K562 (cell line): ENCODE results near the gene RXFP3. TPM values are rescaled to one million over a fixed set of nuclear protein-coding genes. Genes with fewer than 3 reads are reported as not detected.

Experiments
- ATAC-seq: fragments of 200-7000 bp; cut with Tn5 transposase; 3 replicates; pipeline ENCODE4 v1.9.1; 2020; ENCODE audit warnings: moderate library complexity
- BruUV-seq: library from RNA; stranded (reverse); fragments of 400-500 nt; replicated peaks from 2 replicates; lab custom pipeline; 2021; lab: Mats Ljungman, UMichigan
- CTCF ChIA-PET: fragments of 300-600 bp; formaldehyde crosslinking; extraction: SDS; loops from one replicate; lab custom pipeline; 2021; ENCODE audit warnings: low intra/inter-chr PET ratio; lab: Yijun Ruan, JAX
- POLR2A ChIA-PET: fragments of 300-600, 350-650 bp; sonication (Branson Sonifier 250); formaldehyde crosslinking; extraction: SDS; loops from one replicate; lab custom pipeline; 2021; ENCODE audit warnings: antibody characterized with exemption, inconsistent platforms; lab: Yijun Ruan, JAX
- DNase-seq, 4 experiments: peaks; one replicate each; pipeline versions ENCODE4 v3.0.0 to v3.0.0-alpha.2; 2011 to 2018; ENCODE audit warnings: low spot score in 3 of 4, mixed read lengths in 3 of 4; ENCODE audit errors: extremely low read depth in 1 of 4
- FAIRE-seq: peaks from 2 replicates; lab custom pipeline; 2011; peaks lifted over from hg19 to GRCh38; lab: Jason Lieb, UNC
- H2AFZ ChIP-seq: 2 replicates; pipeline ENCODE4 v1.6.0; 2011; ENCODE audit warnings: low read depth, low read length, control low read depth, inconsistent platforms
- H3K27ac ChIP-seq: fragments of 200-600 bp; 3 replicates; pipeline ENCODE4 v1.8.0; 2011; ENCODE audit warnings: low read depth, mild to moderate bottlenecking, control low read depth, inconsistent platforms, low read length, moderate library complexity, mixed read lengths; ENCODE audit errors: extremely low read depth
- H3K27me3 ChIP-seq, 2 experiments: fragments of 300-600 bp in 1 of 2; 2 replicates in 1 of 2; 3 replicates in 1 of 2; pipeline versions ENCODE4 v1.6.0 to v1.8.0; 2011; ENCODE audit warnings: inconsistent platforms in 2 of 2, low read length in 2 of 2, mild to moderate bottlenecking in 1 of 2, mixed read lengths in 1 of 2, moderate library complexity in 1 of 2; ENCODE audit not compliant: control insufficient read depth in 2 of 2, insufficient read depth in 2 of 2
- H3K36me3 ChIP-seq: fragments of 300-600 bp; 3 replicates; pipeline ENCODE4 v1.8.0; 2011; ENCODE audit warnings: mild to moderate bottlenecking, low read length, inconsistent platforms; ENCODE audit not compliant: control insufficient read depth, insufficient read depth
- H3K4me1 ChIP-seq, 2 experiments: fragments of 200-600 bp in 1 of 2; replicated peaks in 1 of 2; 2 replicates in 1 of 2; 3 replicates in 1 of 2; pipeline versions ENCODE4 v1.5.1 to v1.8.0; 2011; ENCODE audit warnings: inconsistent platforms in 2 of 2, low read length in 2 of 2, mild to moderate bottlenecking in 1 of 2, mixed read lengths in 1 of 2, moderate library complexity in 1 of 2; ENCODE audit not compliant: control insufficient read depth in 2 of 2, insufficient read depth in 2 of 2
- H3K4me2 ChIP-seq: 2 replicates; pipeline ENCODE4 v1.6.1; 2011; ENCODE audit warnings: low read length, control low read depth, inconsistent platforms, mixed read lengths; ENCODE audit not compliant: insufficient read depth
- H3K4me3 ChIP-seq: fragments of 200-600 bp; sonication (generic), shearing (Covaris generic); 2 replicates; pipeline ENCODE4 v1.5.1; 2016; ENCODE audit warnings: control low read depth, inconsistent platforms
- H3K79me2 ChIP-seq: fragments of 200-600 bp; 3 replicates; pipeline ENCODE4 v1.8.0; 2011; ENCODE audit warnings: low read length, inconsistent platforms; ENCODE audit not compliant: control insufficient read depth, insufficient read depth
- H3K9ac ChIP-seq, 2 experiments: 2 replicates each; pipeline versions ENCODE4 v1.6.0 to v1.6.1; 2011; ENCODE audit warnings: low read depth in 2 of 2, low read length in 2 of 2, control low read depth in 1 of 2, inconsistent platforms in 1 of 2, mild to moderate bottlenecking in 1 of 2, mixed read lengths in 1 of 2; ENCODE audit not compliant: insufficient read depth in 1 of 2
- H3K9me1 ChIP-seq: one replicate; pipeline ENCODE4 v1.6.0; 2011; ENCODE audit warnings: inconsistent platforms, mild to moderate bottlenecking, low read length, moderate library complexity; ENCODE audit not compliant: control insufficient read depth, insufficient read depth
- H3K9me3 ChIP-seq: replicated peaks from 2 replicates; pipeline ENCODE4 v1.5.1; 2011; ENCODE audit warnings: low read depth, low read length, inconsistent platforms; ENCODE audit not compliant: control insufficient read depth, insufficient read depth
- H4K20me1 ChIP-seq: replicated peaks from 2 replicates; pipeline ENCODE4 v1.6.1; 2011; ENCODE audit warnings: low read length, inconsistent platforms, mixed read lengths; ENCODE audit not compliant: control insufficient read depth, insufficient read depth
- ETS1 ChIP-seq: conservative IDR thresholded peaks from 2 replicates; pipeline ENCODE4 v1.6.1; 2011; ENCODE audit warnings: low read depth, mild to moderate bottlenecking, low read length; ENCODE audit not compliant: control insufficient read depth
- GABPB1 ChIP-seq: sonication (generic); formaldehyde crosslinking; IDR thresholded peaks from 2 replicates; pipeline ENCODE4 v1.8.0; 2022; ENCODE audit warnings: mild to moderate bottlenecking, missing genetic modification reagents
- MIER1 ChIP-seq: fragments of 450-650 bp; IDR thresholded peaks from 2 replicates; pipeline ENCODE4 v1.6.1; 2016; ENCODE audit warnings: antibody characterized with exemption, mild to moderate bottlenecking, low read depth
- RBM15 ChIP-seq: fragments of 200-400 bp; formaldehyde crosslinking; IDR thresholded peaks from 2 replicates; pipeline ENCODE4 v1.6.1; 2018; ENCODE audit warnings: mild to moderate bottlenecking, low read length, moderate library complexity; ENCODE audit not compliant: insufficient read depth
- WGBS: fragments of 100-300 bp; shearing (Covaris generic); methylation state at CpG from one replicate; pipeline ENCODE4 v1.1.6; 2016; ENCODE audit warnings: low coverage, mixed read lengths; ENCODE audit not compliant: insufficient coverage; ENCODE audit errors: missing lambda C conversion rate; 5-methylcytosine and 5-hydroxymethylcytosine counted together
- in situ Hi-C: fragments of 300-500 bp; cut with MboI; formaldehyde crosslinking; loops from 4 replicates; pipeline ENCODE4 v1.15.0; 2018; ENCODE audit warnings: inconsistent platforms, mixed read lengths
- intact Hi-C: fragments of 100-400 bp; cut with micrococcal nuclease; formaldehyde crosslinking; loops from 2 replicates; pipeline ENCODE4 v1.14.2; 2022
- polyA plus RNA-seq, 8 experiments: library from polyadenylated mRNA; depleted of rRNA in 4 of 8; stranded (reverse) in 5 of 8; unstranded in 3 of 8; fragments of >200 nt; fragmentation: Nextera tagmentation in 2 of 8; fragmentation: Illumina TruSeq in 1 of 8; extraction: Ambion mirVana in 2 of 8; extraction: Trizol in 1 of 8; gene quantifications; 2 replicates each; pipeline versions ENCODE4 v1.2.1 to v1.2.3, GENCODE V29; 2011 to 2014; ENCODE audit warnings: inconsistent platforms in 1 of 8, missing spikeins in 1 of 8
- total RNA-seq, 7 experiments: library from RNA; depleted of rRNA in 6 of 7; stranded (reverse); fragments of >200 nt in 6 of 7; fragmentation: Illumina TruSeq in 2 of 7; extraction: Trizol in 2 of 7; gene quantifications; 2 replicates each; pipeline versions ENCODE4 v1.2.1 to v1.2.3, GENCODE V29; 2011 to 2021; ENCODE audit warnings: low replicate concordance in 1 of 7

Gene RXFP3
- total and polyA plus RNA-seq, 9 of the 15 experiments (the other 6 are each of a cell fraction or from before 2014, with no cell fraction given), result not detected

GRCh38 chr5:33937707-33938506 lies 1.7 kb downstream of the RXFP3 start:
- BruUV-seq, result no TSS peak
- ATAC-seq, result no peak
- Histone ChIP-seq H4K20me1 (no peaks in the 10 kb centered on the region), H3K4me2 (no peak overlapping the region), H3K9ac (no peak overlapping the region), H3K27ac (no peak overlapping the region), H3K9me3 (no peaks in the 10 kb centered on the region), H2AFZ (no peak overlapping the region), H3K79me2 (no peaks in the 10 kb centered on the region)
- CTCF ChIA-PET, result no interaction called here
- WGBS, result 24% methylated on average over 44 of the region's 54 CpGs
- in situ Hi-C loops (no loop called here), intact Hi-C loops (no loop called here)
- no peak for DNase-seq
- TF ChIP-seq RBM15, result no peak
- TF ChIP-seq ETS1, result no peak
- no peak for TF ChIP-seq GABPB1
- TF ChIP-seq MIER1, result no peak
- TF ChIP-seq, all 486 proteins: peak for 0
- peaks cover 0 to 18% of the 10 kb centered on the region in 2 experiments; a peak in 2 of 5 replicates for H3K4me1 ChIP-seq
- peaks cover 14 to 41% of the 10 kb centered on the region in 2 experiments for H3K27me3 ChIP-seq
- H3K9me1 ChIP-seq, result no peaks in the 10 kb centered on the region
- no peaks in the 10 kb centered on the region for H3K36me3 ChIP-seq
- POLR2A ChIA-PET, result no interaction called here
- no peak overlapping the region for H3K4me3 ChIP-seq
- FAIRE-seq, result no peak
